SKM-1 treated with dmso at 0.1 percent for 144 hours (cell line): ENCODE results near the gene EXOC6B.
"Not testable (repeated sequence)": the region's sequence is repeated elsewhere in the genome, so short reads cannot be mapped to it uniquely, and the experiment has no call there.

Source experiments
- DNase-seq: peaks from one replicate; lab custom pipeline; 2025; ENCODE audit not compliant: unreplicated experiment; lab: John Stamatoyannopoulos, UW

EXOC6B gene

GRCh38 chr2:72555943-72556342 is 269.9 kb downstream of the EXOC6B start:
- DNase-seq: no peak

DNA sequence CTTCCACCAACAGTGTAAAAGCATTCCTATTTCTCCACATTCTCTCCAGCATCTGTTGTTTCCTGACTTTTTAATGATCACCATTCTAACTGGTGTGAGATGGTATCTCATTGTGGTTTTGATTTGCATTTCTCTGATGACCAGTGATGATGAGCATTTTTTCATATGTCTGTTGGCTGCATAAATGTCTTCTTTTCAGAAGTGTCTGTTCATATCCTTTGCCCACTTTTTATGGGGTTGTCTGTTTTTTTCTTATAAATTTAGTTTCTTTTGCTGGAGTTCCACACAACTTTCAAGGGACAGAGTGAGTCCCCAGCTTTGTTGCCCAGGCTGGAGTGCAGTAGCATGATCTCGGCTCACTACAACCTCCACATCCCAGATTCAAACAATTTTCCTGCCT is 270.5 kb downstream of the EXOC6B start:
- not testable (repeated sequence) for DNase-seq

GRCh38 chr2:72554910-72555309 is 270.9 kb downstream of the EXOC6B start:
- not testable (repeated sequence) for DNase-seq

DNA sequence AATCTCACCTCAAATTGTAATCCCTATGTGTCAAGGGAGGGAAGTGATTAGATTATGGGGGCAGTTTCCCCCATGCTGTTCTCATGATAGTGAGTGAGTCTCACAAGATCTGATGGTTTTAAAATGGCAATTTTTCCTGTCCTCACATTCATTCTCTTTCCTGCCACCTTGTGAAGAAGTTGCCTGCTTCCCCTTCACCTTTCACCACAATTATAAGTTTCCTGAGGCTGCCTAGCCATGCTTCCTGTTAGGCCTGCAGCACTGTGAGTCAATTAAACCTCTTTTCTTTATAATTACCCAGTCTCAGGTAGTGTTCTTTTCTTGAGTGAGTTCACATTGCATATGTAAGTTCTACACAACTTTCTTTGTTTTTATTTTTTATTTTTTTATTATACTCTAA is 271.5 kb downstream of the EXOC6B start:
- no peak for DNase-seq

- no peak for DNase-seq
These were observed 277.6 kb downstream of the EXOC6B start for GRCh38 chr2:72548081-72548764.

GRCh38 chr2:72545790-72546189 is 280.0 kb downstream of the EXOC6B start:
- DNase-seq: no peak

- no peak for DNase-seq
These were observed 281.3 kb downstream of the EXOC6B start for GRCh38 chr2:72544554-72544953.

GRCh38 chr2:72543497-72544216 is 282.2 kb downstream of the EXOC6B start:
- no peak for DNase-seq

GRCh38 chr2:72539071-72539552 is 286.7 kb downstream of the EXOC6B start:
- DNase-seq: no peak

- no peak for DNase-seq
These were observed 287.3 kb downstream of the EXOC6B start for GRCh38 chr2:72538486-72538885.

- DNase-seq: peak; percentile 43
These were observed 290.2 kb downstream of the EXOC6B start for GRCh38 chr2:72535586-72535985.

DNA sequence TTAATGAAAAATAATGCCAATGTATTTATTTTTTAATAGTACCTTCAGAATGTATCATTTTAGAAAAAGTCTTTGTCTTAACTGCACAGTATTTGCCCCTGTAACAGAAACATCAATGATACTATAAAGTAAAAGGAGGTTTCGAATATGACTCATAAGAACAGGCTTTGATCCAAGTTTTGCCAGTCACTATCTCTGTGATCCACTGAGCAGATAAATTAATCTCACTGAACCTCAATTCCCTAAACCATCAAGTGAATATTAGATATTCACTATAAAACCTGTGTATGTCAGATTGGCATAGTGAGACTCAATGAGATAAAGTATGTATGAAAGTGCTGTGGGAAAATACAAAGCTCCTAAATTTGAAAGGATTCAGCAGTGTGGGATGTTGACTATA is 292.1 kb downstream of the EXOC6B start:
- no peak for DNase-seq

DNA sequence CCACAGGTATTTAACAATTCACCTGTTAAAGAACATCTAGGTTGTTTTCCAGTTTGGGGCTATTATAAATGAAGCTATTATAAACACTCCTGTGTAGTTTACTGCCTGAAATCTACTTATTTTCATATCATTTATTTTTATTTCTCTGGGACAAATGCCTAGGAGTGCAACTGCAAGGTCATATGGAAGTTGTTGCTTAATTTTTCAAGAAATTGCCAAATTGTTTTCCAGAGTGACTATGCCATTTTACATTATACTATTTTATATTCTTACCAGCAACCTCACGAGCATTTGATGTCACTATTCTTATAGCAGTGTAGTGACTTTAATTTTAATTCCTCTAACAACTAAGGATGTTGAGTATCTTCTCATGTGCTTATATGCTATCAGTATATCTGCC is 298.4 kb downstream of the EXOC6B start:
- no peak for DNase-seq

DNA sequence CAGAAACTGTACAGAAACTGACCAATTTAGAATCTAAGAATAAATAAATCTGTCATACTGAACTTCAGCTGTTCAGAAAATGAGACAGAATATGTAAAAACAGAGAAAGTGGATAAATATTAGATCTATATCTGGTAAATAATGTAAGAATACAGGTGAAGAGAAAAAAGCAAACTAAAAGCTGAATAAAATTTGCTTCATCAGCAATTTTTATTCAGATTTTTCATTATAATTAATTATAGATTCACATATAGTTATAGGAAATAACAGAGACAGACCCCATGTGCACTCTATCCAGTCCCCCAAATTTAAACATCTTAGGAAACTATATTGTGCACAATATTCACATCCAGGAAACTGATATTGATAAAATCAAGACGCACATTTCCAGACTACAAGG is 299.2 kb downstream of the EXOC6B start:
- DNase-seq: no peak

- DNase-seq: no peak
These were observed 301.8 kb downstream of the EXOC6B start for GRCh38 chr2:72524071-72524470.

GRCh38 chr2:72515696-72516095 is 310.1 kb downstream of the EXOC6B start:
- no peak for DNase-seq

- no peak for DNase-seq
These were observed 312.8 kb downstream of the EXOC6B start for GRCh38 chr2:72513011-72513410.

DNA sequence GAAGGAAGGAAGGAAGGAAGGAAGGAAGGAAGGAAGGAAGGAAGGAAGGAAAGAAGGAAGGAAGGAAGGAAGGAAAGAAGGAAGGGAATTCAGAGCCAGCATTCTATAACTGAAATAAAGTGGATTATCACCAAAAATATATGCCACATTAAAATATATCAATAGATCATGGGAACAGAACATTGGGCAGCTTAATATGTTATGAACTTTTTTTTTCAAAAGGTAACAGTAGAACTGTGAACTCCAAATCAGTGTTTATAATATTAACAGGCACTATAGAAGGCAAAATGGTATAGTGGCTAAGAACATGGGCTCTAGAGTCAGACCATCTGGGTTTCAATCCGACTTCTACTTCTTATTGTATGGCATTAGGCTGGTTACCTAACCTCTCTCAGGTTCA is 313.5 kb downstream of the EXOC6B start:
- no peak for DNase-seq

GRCh38 chr2:72511906-72512305 is 313.9 kb downstream of the EXOC6B start:
- DNase-seq: no peak

GRCh38 chr2:72497763-72498162 is 328.1 kb downstream of the EXOC6B start:
- DNase-seq: no peak

DNA sequence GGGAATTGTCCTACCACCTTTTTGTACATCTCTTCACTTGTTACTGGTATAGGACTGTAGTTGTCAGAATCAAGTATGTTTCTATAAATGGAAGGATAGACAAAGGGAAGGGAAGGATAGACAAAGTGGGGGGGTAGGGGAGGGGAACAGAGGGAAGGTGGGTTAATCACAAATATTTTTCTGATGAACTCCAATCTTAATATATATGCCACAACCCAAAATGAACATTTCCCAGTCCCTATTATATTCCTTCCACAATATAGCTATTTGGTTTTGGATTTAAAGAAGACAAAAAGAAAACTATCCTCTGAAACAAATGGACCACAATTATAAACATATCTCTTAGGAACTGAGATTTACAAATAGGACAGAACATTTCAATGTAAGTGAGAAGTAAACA is 329.4 kb downstream of the EXOC6B start:
- no peak for DNase-seq

DNA sequence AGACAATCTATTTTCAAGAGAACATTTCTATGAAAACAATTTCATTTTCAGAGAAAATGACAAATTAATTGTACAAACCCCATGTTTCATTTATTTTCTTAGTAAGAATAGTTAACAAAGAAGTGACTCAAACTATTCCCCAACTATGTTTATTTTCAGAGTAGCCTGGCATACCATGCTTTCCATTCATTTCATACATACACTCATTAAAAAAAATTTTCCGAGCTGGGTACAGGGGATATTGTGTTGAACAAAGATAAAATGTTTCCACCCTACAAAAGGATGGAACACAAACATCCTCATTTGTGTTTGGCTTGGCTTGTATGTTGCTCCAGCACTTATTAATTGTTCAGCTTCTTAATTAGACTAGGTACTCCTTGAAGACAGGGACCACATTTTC is 331.4 kb downstream of the EXOC6B start:
- no peak for DNase-seq

GRCh38 chr2:72484622-72485021 is 341.2 kb downstream of the EXOC6B start:
- not testable (repeated sequence) for DNase-seq
